ENCODE data around the gene CBLB. TPM values are rescaled to one million over a fixed set of nuclear protein-coding genes. Genes with fewer than 3 reads are reported as not detected.

Gene CBLB
- total RNA-seq, 4 donors from 2014 or later, result 94.7 to 205 (median 126) TPM

- DNase-seq (ENCODE audit: low spot score) (no peak), ATAC-seq (ENCODE audit: low FRiP score) (no peak)
- TF ChIP-seq, protein P1, sequence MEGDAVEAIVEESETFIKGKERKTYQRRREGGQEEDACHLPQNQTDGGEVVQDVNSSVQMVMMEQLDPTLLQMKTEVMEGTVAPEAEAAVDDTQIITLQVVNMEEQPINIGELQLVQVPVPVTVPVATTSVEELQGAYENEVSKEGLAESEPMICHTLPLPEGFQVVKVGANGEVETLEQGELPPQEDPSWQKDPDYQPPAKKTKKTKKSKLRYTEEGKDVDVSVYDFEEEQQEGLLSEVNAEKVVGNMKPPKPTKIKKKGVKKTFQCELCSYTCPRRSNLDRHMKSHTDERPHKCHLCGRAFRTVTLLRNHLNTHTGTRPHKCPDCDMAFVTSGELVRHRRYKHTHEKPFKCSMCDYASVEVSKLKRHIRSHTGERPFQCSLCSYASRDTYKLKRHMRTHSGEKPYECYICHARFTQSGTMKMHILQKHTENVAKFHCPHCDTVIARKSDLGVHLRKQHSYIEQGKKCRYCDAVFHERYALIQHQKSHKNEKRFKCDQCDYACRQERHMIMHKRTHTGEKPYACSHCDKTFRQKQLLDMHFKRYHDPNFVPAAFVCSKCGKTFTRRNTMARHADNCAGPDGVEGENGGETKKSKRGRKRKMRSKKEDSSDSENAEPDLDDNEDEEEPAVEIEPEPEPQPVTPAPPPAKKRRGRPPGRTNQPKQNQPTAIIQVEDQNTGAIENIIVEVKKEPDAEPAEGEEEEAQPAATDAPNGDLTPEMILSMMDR (IDR thresholded peaks at IDR 0.05), result no peak
These were observed 11.2 kb downstream of the CBLB start for GRCh38 chr3:105857601-105858000.

DNA sequence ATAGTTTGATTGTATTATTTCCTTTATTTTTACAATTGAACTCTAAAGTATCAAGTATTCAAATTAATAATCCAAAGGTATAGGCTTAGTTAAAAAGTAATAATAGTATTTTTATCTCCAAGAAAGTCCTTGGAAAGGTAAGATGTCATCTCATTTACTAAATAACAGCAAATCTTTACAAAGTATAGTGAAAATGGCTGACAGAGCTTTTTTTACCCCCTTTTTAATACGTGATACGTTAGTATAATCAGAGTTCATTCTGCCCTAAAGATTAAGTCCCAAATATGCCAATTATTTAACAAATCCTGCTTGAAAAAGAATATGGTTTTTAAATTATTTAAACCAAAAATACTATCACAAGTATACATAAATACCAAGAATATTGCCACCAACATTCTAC is 12.2 kb downstream of the CBLB start:
- DNase-seq (ENCODE audit: low spot score) (no peak), ATAC-seq (ENCODE audit: low FRiP score) (no peak)
- TF ChIP-seq, protein P1 (IDR thresholded peaks at IDR 0.05), result no peak

DNA sequence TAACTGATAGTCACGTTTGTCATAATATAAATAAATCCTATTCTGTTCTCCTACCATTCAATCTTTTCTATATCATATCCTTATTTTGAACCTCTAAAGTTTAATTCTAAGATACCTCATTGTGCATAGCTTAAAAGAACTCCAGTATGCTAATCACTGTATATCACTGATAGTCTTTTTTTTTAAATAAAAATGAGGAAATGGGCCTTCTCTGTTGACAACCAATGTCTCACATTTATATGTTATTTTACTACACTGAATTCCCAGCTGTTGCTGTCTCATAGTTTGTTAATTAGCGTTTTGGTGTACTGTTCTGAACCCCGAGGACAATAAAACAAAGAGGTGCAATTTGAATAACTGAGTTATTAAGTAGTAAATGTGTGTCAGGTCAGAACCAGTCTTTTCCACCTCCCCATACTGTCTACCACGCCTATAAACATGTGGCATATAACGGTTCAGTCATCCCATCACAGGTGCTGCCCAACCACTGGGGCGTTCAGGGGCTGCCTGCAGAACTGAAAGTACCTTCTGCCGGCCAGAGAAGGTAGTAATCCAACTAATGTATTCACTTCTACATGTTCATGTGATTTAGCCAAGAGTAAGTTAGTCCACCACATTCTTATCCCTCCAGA is 14.9 kb downstream of the CBLB start:
- TF ChIP-seq, protein P1 (IDR thresholded peaks at IDR 0.05), result no peak
- ATAC-seq (ENCODE audit: low FRiP score) (no peak), DNase-seq (ENCODE audit: low spot score) (no peak)

- no peak for ATAC-seq (ENCODE audit: low FRiP score)
- no peak for DNase-seq (ENCODE audit: low spot score)
- TF ChIP-seq, protein P1 (IDR thresholded peaks at IDR 0.05), result no peak
These were observed 17.2 kb downstream of the CBLB start for GRCh38 chr3:105851582-105851981.

GRCh38 chr3:105851176-105851575 is 17.6 kb downstream of the CBLB start:
- TF ChIP-seq, protein P1 (IDR thresholded peaks at IDR 0.05), result no peak
- DNase-seq (ENCODE audit: low spot score), result no peak
- ATAC-seq (ENCODE audit: low FRiP score), result no peak

DNA sequence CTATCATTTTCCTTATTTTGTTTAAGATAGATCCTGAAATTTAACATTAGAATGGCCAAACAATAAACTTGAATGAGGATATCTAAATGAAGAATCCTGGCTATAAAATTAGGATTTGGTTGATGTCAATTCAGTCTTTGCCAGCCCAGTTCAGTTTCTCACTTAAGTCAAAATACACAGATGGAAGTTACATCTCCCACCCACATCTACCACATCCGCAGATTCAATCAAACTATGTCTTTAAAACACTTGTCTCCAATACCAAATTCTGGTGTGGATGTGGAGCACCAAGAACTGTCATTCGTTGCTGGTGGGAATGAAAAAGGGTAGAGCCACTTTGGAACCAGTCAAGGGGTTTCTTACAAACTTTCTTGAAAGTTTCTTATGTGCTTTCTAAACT is 18.2 kb downstream of the CBLB start:
- no peak for ATAC-seq (ENCODE audit: low FRiP score)
- DNase-seq (ENCODE audit: low spot score), result no peak
- TF ChIP-seq, protein P1 (IDR thresholded peaks at IDR 0.05), result no peak

GRCh38 chr3:105848821-105849220 is 20.0 kb downstream of the CBLB start:
- no peak for DNase-seq (ENCODE audit: low spot score)
- ATAC-seq (ENCODE audit: low FRiP score), result no peak
- TF ChIP-seq, protein P1 (IDR thresholded peaks at IDR 0.05), result no peak
